GM20431 (cell line): ENCODE results near the gene ARHGAP8.
"Not testable (repeated sequence)": the region's sequence is repeated elsewhere in the genome, so short reads cannot be mapped to it uniquely, and the experiment has no call there.

Experiments used
- in situ Hi-C: fragments of 300-500 bp; cut with MseI, MboI; formaldehyde crosslinking; loops from one replicate; pipeline ENCODE4 v1.15.0; 2020; ENCODE audit warnings: low sequenced_read_pairs; ENCODE audit not compliant: unreplicated experiment

Gene ARHGAP8

GRCh38 chr22:44845796-44846720 lies 93.7 kb downstream of the ARHGAP8 start:
- in situ Hi-C loops = loop anchor here (25.0 kb wide), 1 partner anchor 241 kb away; no protein-coding TSS in a partner anchor

DNA sequence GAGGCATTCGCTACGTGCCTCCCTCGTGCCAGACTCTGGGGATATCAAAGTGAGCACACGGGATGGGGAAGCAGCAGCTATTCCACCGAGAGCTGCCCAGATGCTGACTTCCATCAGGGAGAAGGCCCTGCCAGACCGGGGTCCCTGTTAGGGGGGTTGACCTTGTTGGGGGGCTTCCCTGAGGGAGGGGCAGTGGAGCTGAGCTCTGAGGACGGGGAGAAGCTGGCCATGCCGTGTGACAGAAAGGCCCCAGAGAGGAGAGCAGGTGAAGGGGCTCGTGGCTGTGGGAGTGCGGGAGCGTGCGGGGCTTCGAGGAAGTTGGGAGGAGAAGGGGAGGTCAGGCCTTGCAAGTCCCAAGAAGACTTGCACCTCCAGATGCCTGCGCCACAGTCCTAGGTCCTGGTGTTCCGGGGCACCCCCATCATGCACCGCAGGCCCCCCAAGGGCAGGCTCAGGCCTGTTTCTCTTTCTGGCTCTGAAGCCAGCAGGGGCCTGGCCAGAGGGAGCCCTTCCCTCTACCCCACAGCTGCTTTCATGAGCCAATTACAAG lies 94.4 kb downstream of the ARHGAP8 start:
- in situ Hi-C loops = loop anchor here (25.0 kb wide), 1 partner anchor 240 kb away; no protein-coding TSS in a partner anchor

DNA sequence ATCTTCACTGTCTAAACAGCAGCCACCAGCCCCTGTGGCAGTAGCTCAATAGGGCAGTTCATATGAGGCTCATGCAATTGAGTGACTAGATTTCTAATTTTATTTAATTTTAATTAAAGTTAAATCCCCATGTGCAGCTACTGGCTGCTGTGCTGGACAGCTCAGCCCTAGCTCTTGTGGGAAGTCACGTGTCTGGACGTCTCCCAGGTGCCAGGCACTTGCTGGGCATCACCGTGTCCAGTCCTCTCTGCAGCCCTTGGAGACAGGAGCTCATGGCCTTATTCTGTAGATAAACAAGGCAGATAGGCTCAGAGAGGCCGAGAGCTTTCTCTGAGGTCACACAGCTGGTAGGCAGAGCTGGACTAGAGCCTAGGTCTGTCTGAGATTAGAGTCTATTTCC lies 95.0 kb downstream of the ARHGAP8 start:
- in situ Hi-C loops = loop anchor here (25.0 kb wide), 1 partner anchor 240 kb away; no protein-coding TSS in a partner anchor

DNA sequence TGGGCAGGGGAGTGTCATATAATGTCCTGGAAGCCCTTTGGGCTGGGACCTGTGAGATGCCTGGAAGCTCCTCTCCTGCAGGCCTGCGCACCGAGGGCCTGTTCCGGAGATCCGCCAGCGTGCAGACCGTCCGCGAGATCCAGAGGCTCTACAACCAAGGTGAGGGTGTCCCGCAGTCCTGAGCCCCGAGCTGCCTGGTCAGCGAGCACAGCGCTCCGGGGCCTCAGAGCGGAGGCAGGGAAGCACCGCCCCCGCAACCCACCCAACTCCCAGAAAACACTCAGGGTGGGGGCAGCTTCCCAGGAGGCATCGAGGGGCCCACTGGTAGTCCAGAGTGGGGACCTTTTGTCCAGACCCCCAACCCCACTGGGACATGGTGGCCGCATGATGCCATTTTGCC lies 95.5 kb downstream of the ARHGAP8 start:
- in situ Hi-C loops = loop anchor here (25.0 kb wide), 1 partner anchor 239 kb away; no protein-coding TSS in a partner anchor

DNA sequence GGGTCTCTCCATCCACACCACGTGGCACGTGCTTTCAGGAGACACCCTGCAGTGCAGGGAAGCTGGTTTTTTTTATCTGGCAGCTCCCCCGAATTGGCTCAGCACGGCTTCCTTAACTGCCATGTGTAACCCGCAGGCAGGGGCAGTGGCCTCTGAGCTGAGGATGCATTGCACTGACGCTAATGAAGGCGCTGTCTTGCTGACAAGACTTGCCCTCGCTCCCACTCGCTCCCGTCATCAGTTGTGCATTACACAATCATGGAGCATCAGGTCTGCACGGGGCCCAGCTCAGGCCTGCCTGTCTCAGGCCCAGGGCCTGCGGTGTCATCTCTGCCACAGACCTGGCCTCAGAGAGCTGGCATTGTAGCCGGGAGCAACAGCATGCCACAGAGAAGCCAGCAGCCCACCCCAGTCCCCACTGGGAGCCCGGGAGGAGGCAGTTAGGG lies 95.9 kb downstream of the ARHGAP8 start:
- in situ Hi-C loops = loop anchor here (25.0 kb wide), 1 partner anchor 239 kb away; no protein-coding TSS in a partner anchor

DNA sequence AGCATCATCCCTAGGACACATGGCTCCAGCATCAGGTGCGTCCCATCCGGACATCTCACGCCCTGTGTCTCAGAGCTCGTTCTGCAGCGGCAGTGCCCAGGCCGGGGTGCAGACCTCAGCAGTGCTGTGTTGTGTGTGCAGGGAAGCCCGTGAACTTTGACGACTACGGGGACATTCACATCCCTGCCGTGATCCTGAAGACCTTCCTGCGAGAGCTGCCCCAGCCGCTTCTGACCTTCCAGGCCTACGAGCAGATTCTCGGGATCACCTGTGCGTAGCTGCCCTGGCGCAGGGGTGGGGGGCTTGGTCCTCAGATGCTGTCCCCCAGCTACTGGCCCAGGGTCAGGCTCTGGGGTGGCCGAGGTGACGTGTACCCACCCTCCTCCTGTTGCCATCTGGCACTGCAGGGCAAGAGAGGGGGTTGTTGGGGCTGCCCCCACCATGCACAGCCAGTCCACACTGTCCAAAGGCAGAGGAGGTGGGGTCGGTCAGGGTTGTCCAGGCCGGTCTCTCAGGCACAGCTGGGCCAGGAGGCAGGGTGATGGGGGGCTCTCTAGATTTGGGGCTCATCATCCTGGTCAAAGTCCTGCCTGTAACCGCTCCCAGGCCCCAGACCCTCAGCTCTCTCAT lies 96.5 kb downstream of the ARHGAP8 start:
- in situ Hi-C loops = loop anchor here (25.0 kb wide), 1 partner anchor 238 kb away; no protein-coding TSS in a partner anchor

- in situ Hi-C loops = no loop called here
Measured at GRCh38 chr22:44850946-44851345, 98.6 kb downstream of the ARHGAP8 start.

GRCh38 chr22:44854641-44855040 lies 102.3 kb downstream of the ARHGAP8 start:
- in situ Hi-C loops = not testable (repeated sequence)

GRCh38 chr22:44855855-44856254 lies 103.5 kb downstream of the ARHGAP8 start:
- in situ Hi-C loops = no loop called here

GRCh38 chr22:44858819-44859218 lies 106.4 kb downstream of the ARHGAP8 start:
- in situ Hi-C loops = not testable (repeated sequence)

DNA sequence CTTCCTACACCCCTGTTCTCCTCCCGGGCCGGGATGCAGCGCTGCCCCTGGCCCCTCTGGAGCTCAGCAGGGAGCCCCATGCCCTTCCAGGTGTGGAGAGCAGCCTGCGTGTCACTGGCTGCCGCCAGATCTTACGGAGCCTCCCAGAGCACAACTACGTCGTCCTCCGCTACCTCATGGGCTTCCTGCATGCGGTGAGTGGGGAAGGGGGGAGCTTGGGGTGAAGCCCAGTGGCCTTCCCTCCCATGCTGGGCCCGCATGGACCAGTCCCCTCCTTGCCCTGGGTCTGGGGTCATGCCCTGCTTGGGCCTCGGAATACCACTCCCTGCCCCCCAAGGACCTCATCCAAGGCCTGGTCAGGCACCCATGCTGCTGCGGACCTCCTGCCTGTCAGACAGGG lies 107.3 kb downstream of the ARHGAP8 start:
- in situ Hi-C loops = no loop called here

- in situ Hi-C loops = no loop called here
Measured at GRCh38 chr22:44860311-44860710, 107.9 kb downstream of the ARHGAP8 start.

GRCh38 chr22:44861245-44861644 lies 108.9 kb downstream of the ARHGAP8 start:
- in situ Hi-C loops = no loop called here

- in situ Hi-C loops = no loop called here
Measured at GRCh38 chr22:44862281-44862680, 109.9 kb downstream of the ARHGAP8 start.

GRCh38 chr22:44862981-44863860 lies 110.8 kb downstream of the ARHGAP8 start:
- in situ Hi-C loops = no loop called here

GRCh38 chr22:44865193-44866057 lies 113.0 kb downstream of the ARHGAP8 start:
- in situ Hi-C loops = no loop called here

DNA sequence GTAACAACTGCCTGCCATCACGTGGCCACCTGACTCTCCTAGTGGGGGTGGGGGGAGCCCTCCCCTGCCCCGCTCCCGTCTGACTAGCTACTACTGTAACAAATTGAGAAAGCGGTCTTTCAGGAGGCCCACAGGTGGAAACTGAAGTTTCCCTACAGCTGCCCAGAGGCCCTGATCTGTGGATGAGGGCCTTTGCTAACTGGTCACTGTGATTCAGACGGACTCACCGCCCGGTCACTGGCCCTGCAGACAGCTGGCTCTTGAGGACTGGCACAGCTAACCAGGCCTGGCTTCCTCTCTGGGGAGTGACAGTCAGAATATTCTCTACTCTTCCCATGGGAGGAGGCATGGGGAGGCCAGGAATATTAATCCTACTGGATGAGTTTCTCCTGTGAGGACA lies 116.8 kb downstream of the ARHGAP8 start:
- in situ Hi-C loops = no loop called here

- in situ Hi-C loops = no loop called here
Measured at GRCh38 chr22:44870021-44870420, 117.6 kb downstream of the ARHGAP8 start.

DNA sequence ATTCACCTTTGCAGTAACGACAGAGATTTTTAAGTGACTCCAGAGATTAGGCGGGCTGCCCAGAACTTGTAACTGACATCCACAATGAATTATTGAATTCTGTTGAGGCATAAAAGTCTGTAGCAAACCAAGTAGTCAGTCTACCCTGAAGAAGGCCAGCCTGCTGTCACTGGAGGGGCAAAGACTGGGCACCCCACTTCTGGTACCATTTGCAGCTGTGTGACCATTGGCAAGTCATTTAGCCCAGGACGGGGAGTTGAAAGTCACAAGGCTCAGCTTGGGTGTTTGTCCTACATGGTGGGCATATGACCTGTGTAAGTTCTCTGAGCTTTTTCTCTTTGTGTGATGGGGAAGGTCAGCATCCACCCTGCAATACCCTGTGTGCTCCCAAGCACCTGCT lies 119.4 kb downstream of the ARHGAP8 start:
- in situ Hi-C loops = no loop called here
